ENCODE results near the gene KCTD8. TPM values are rescaled to one million over a fixed set of nuclear protein-coding genes. Genes with fewer than 3 reads are reported as not detected.

Gene KCTD8
- total RNA-seq, 1 experiment from 2014 or later: 1.1 TPM

DNA sequence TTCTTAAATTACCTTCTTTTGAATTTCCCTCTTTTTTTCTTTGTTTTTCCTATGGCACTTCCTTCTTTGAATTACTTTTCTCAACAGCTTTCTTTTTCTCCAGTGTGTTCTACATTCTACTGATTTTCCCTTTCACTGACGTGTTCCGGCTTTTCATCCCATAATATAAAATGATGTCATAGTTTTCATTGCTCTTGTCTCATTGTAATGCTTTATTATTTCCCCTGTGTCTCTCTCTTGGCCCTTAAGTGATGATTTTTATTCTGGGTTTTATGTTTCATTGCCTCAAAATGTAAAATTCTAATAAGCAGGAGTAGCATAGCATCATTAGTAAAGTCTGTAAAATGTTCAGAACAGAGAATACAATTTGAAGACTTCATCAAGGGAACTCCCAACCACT, 299.3 kb downstream of the KCTD8 start:
- Histone ChIP-seq H3K23me2 (ENCODE audit: insufficient read length, low read depth, low read length, poor library complexity, severe bottlenecking) (no peaks in the 10 kb centered on the region), H2AFZ (ENCODE audit: low read length) (no peak overlapping the region), H3K79me1 (ENCODE audit: insufficient read depth, low read depth, low read length, poor library complexity, severe bottlenecking) (no peaks in the 10 kb centered on the region), H3K79me2 (ENCODE audit: insufficient read depth, low read length) (no peaks in the 10 kb centered on the region), H4K8ac (replicated peaks; ENCODE audit: insufficient read length, low read depth, low read length) (no peak overlapping the region), H3K4ac (ENCODE audit: low read depth, low read length) (no peak overlapping the region), H3K56ac (ENCODE audit: insufficient read length, low read depth, low read length) (no peak overlapping the region), H3K4me1 (ENCODE audit: insufficient read depth, low read length) (no peaks in the 10 kb centered on the region), H2AK5ac (ENCODE audit: insufficient read length, low read length) (no peak overlapping the region), H3K18ac (ENCODE audit: insufficient read length, low read depth, low read length) (no peak overlapping the region), H2BK12ac (ENCODE audit: insufficient read length, low read depth, low read length) (no peak overlapping the region), H3K14ac (ENCODE audit: insufficient read depth, low read length) (no peak overlapping the region), H2BK20ac (ENCODE audit: low read depth, low read length, poor library complexity, severe bottlenecking) (no peak overlapping the region), H3K9me3 (ENCODE audit: control insufficient read depth, low read depth, low read length) (no peaks in the 10 kb centered on the region), H4K91ac (ENCODE audit: insufficient read length, low read depth, low read length) (no peak overlapping the region), H3K27me3 (ENCODE audit: insufficient read depth, low read length) (no peaks in the 10 kb centered on the region), H2BK120ac (ENCODE audit: low read depth, low read length, poor library complexity, severe bottlenecking) (no peak overlapping the region), H3K9ac (ENCODE audit: extremely low read depth, insufficient read length, low read length) (no peak overlapping the region), H3K4me2 (ENCODE audit: insufficient read depth, insufficient read length, low read length) (no peak overlapping the region), H4K5ac (ENCODE audit: insufficient read length, low read depth, low read length) (no peak overlapping the region), H3T11ph (ENCODE audit: low read length) (no peak overlapping the region), H2BK15ac (ENCODE audit: low read depth, low read length) (no peak overlapping the region), H3K27ac (ENCODE audit: insufficient read length, low read depth, low read length) (no peak overlapping the region), H3K23ac (ENCODE audit: insufficient read length, low read depth, low read length) (no peak overlapping the region), H2BK5ac (ENCODE audit: insufficient read length, low read length) (no peak overlapping the region), H4K20me1 (ENCODE audit: control insufficient read depth, insufficient read depth, insufficient read length) (no peaks in the 10 kb centered on the region)
- Mint-ChIP-seq H3K9me3 (peaks cover 3 to 11% of the 10 kb centered on the region in 2 experiments; a peak in 4 of 5 replicates), H3K4me3 (no peak overlapping the region), H3K4me1 (peaks cover 0 to 5% of the 10 kb centered on the region in 2 experiments; a peak in 2 of 4 replicates), H3K36me3 (ENCODE audit: insufficient read depth in 1 of 3, low read depth in 3 of 3) (peaks cover 0 to 13% (median 5%) of the 10 kb centered on the region in 3 experiments; a peak in 6 of 7 replicates), H3K27ac (no peak overlapping the region), H3K27me3 (ENCODE audit: low read depth) (no peaks in the 10 kb centered on the region)
- no CpG with 5 or more reads among the region's 2 CpGs for WGBS (ENCODE audit: extremely low coverage, insufficient read length, low lambda C conversion rate)
- TF ChIP-seq, protein P1, sequence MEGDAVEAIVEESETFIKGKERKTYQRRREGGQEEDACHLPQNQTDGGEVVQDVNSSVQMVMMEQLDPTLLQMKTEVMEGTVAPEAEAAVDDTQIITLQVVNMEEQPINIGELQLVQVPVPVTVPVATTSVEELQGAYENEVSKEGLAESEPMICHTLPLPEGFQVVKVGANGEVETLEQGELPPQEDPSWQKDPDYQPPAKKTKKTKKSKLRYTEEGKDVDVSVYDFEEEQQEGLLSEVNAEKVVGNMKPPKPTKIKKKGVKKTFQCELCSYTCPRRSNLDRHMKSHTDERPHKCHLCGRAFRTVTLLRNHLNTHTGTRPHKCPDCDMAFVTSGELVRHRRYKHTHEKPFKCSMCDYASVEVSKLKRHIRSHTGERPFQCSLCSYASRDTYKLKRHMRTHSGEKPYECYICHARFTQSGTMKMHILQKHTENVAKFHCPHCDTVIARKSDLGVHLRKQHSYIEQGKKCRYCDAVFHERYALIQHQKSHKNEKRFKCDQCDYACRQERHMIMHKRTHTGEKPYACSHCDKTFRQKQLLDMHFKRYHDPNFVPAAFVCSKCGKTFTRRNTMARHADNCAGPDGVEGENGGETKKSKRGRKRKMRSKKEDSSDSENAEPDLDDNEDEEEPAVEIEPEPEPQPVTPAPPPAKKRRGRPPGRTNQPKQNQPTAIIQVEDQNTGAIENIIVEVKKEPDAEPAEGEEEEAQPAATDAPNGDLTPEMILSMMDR (conservative IDR thresholded peaks at IDR 0.05): no peak
- no peak for DNase-seq

All from H9 (cell line).